ENCODE measurements around the gene DOCK2.

DNA sequence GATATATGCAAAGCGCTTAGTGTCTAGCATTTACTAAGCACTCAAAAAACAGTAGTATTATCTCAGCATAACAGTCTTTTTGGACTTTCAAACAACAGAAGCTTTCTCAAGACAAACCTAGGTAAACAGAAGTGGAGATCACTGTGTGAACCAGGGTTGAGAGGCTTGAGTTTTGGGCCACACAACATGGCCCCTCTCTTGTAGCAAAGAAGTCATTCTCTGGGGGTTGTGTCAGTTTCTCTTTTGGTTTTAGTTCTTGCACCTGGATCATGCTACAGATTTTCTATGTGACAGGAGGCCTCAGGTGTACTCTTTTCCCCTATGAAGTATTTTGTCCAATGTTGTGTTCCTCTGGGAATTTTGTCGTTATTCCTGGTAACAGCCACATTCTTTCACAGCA, 313.3 kb downstream of the DOCK2 start:
- TF ChIP-seq CTCF (IDR thresholded peaks at IDR 0.05; ENCODE audit: insufficient read depth, low read length, poor library complexity, severe bottlenecking) (no peak), EZH2phosphoT487 (conservative IDR thresholded peaks at IDR 0.05; ENCODE audit: low read length) (no peak)
